GM20000 (cell line): ENCODE measurements around the gene CARMIL1.

ENCODE experiments used
- DNase-seq: peaks from one replicate; pipeline ENCODE4 v3.0.0; 2012; ENCODE audit warnings: low spot score
- TF ChIP-seq, protein P1 (sequence below): IDR thresholded peaks from 2 replicates; pipeline ENCODE4 v1.5.1; 2012; ENCODE audit warnings: mild to moderate bottlenecking, control low read depth; ENCODE audit errors: extremely low read depth, missing control alignments

CARMIL1 gene

GRCh38 chr6:25427549-25427948, 148.4 kb downstream of the CARMIL1 start:
- TF ChIP-seq, protein P1, sequence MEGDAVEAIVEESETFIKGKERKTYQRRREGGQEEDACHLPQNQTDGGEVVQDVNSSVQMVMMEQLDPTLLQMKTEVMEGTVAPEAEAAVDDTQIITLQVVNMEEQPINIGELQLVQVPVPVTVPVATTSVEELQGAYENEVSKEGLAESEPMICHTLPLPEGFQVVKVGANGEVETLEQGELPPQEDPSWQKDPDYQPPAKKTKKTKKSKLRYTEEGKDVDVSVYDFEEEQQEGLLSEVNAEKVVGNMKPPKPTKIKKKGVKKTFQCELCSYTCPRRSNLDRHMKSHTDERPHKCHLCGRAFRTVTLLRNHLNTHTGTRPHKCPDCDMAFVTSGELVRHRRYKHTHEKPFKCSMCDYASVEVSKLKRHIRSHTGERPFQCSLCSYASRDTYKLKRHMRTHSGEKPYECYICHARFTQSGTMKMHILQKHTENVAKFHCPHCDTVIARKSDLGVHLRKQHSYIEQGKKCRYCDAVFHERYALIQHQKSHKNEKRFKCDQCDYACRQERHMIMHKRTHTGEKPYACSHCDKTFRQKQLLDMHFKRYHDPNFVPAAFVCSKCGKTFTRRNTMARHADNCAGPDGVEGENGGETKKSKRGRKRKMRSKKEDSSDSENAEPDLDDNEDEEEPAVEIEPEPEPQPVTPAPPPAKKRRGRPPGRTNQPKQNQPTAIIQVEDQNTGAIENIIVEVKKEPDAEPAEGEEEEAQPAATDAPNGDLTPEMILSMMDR, result no peak
- no peak for DNase-seq

DNA sequence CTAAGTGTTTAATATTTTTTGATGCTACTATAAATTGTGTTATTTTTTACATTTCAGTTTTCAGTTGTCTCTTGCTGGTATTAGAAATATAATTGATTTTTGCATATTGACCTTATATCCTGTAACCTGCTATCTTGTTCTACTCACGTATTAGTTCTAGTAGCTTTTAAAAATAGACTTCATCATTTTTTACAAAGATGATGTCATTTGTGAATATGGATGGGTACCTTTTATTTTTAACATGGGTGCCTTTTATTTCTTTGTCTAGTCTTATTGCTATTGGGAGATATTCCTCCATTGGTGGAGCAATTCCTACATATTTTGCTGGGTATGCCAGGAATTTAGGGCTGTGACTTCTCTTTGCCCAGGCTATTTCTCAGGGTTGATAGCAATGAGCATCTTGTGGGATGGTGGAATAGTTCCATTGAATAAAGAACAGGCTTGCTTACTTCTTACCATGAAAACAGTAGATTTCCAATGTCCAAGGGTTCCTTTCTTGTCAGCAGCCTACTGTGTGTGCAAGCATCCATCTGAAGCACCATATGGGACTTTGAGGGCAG, 149.7 kb downstream of the CARMIL1 start:
- no peak for DNase-seq
- TF ChIP-seq, protein P1, result no peak

GRCh38 chr6:25431306-25431974, 152.3 kb downstream of the CARMIL1 start:
- no peak for DNase-seq
- TF ChIP-seq, protein P1, result no peak

DNA sequence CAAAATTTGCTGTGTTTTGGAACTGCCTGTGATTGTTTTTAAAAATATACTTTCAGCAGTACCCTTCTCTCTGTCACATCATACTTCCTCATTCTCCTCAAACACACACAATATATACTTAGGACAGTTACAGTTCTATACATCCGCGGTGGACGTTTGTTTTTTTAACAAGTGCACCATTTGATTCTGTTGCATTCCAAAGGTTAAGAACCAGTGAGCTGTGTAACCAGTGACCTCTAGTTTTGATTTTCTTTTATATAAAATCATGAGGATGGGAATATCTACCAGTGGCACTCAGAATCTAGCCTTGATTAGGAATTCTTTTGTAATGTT, 152.8 kb downstream of the CARMIL1 start:
- TF ChIP-seq, protein P1, result no peak
- no peak for DNase-seq

- TF ChIP-seq, protein P1, result no peak
- DNase-seq, result no peak
These were observed 155.7 kb downstream of the CARMIL1 start for GRCh38 chr6:25434921-25435320.

- DNase-seq, result no peak
- TF ChIP-seq, protein P1, result no peak
These were observed 156.3 kb downstream of the CARMIL1 start for GRCh38 chr6:25435416-25435985.

GRCh38 chr6:25436760-25437159, 157.6 kb downstream of the CARMIL1 start:
- DNase-seq, result no peak
- TF ChIP-seq, protein P1, result no peak
